Measurements from ENCODE around the gene CCDC192.

Gene CCDC192

GRCh38 chr5:127958421-127959011 is 255.3 kb downstream of the CCDC192 start:
- H3K27me3 Mint-ChIP-seq: no peaks in the 10 kb centered on the region
- peaks cover 26% of the 10 kb centered on the region for H3K36me3 Mint-ChIP-seq
- no peak for ATAC-seq
- H3K9me3 Mint-ChIP-seq: no peaks in the 10 kb centered on the region
- no peak overlapping the region for H3K4me3 Mint-ChIP-seq
- H3K27ac Mint-ChIP-seq: no peak overlapping the region
- peaks cover 6% of the 10 kb centered on the region for H3K4me1 Mint-ChIP-seq

GRCh38 chr5:127959152-127959764 is 256.1 kb downstream of the CCDC192 start:
- Mint-ChIP-seq H3K4me3 (no peak overlapping the region), H3K9me3 (no peaks in the 10 kb centered on the region), H3K27me3 (no peaks in the 10 kb centered on the region), H3K36me3 (peaks cover 30% of the 10 kb centered on the region), H3K4me1 (peaks cover 6% of the 10 kb centered on the region), H3K27ac (no peak overlapping the region)
- ATAC-seq: no peak

- Mint-ChIP-seq H3K27me3 (no peaks in the 10 kb centered on the region), H3K36me3 (peaks cover 32% of the 10 kb centered on the region), H3K4me1 (peaks cover 6% of the 10 kb centered on the region), H3K27ac (no peak overlapping the region), H3K4me3 (no peak overlapping the region), H3K9me3 (no peaks in the 10 kb centered on the region)
- ATAC-seq: no peak
These were observed 257.1 kb downstream of the CCDC192 start for GRCh38 chr5:127960270-127960691.

- no peak overlapping the region for H3K27ac Mint-ChIP-seq
These were observed 258.0 kb downstream of the CCDC192 start for GRCh38 chr5:127961006-127961762.

GRCh38 chr5:127961763-127962145 is 258.6 kb downstream of the CCDC192 start:
- no peak for ATAC-seq
- H3K4me1 Mint-ChIP-seq: peaks cover 6% of the 10 kb centered on the region
- peaks cover 32% of the 10 kb centered on the region for H3K36me3 Mint-ChIP-seq
- H3K4me3 Mint-ChIP-seq: no peak overlapping the region
- H3K9me3 Mint-ChIP-seq: no peaks in the 10 kb centered on the region
- H3K27ac Mint-ChIP-seq: no peak overlapping the region
- H3K27me3 Mint-ChIP-seq: no peaks in the 10 kb centered on the region

More at GRCh38 chr5:127961006-127961762, 258.0 kb downstream of the CCDC192 start:
- ATAC-seq: no peak
- Mint-ChIP-seq H3K4me3 (no peak overlapping the region), H3K4me1 (peaks cover 6% of the 10 kb centered on the region), H3K9me3 (no peaks in the 10 kb centered on the region), H3K27me3 (no peaks in the 10 kb centered on the region), H3K36me3 (peaks cover 32% of the 10 kb centered on the region)

- peaks cover 40% of the 10 kb centered on the region for H3K36me3 Mint-ChIP-seq
- no peak overlapping the region for H3K27ac Mint-ChIP-seq
- peaks cover 6% of the 10 kb centered on the region for H3K4me1 Mint-ChIP-seq
- ATAC-seq: no peak
- peaks cover 3% of the 10 kb centered on the region for H3K9me3 Mint-ChIP-seq
- H3K27me3 Mint-ChIP-seq: no peaks in the 10 kb centered on the region
- no peak overlapping the region for H3K4me3 Mint-ChIP-seq
These were observed 259.3 kb downstream of the CCDC192 start for GRCh38 chr5:127962491-127962890.

GRCh38 chr5:127963233-127963632 is 260.0 kb downstream of the CCDC192 start:
- Mint-ChIP-seq H3K27ac (no peak overlapping the region), H3K4me3 (no peak overlapping the region), H3K27me3 (no peaks in the 10 kb centered on the region)

GRCh38 chr5:127963931-127964330 is 260.7 kb downstream of the CCDC192 start:
- H3K4me3 Mint-ChIP-seq: no peak overlapping the region
- peaks cover 49% of the 10 kb centered on the region for H3K36me3 Mint-ChIP-seq
- H3K9me3 Mint-ChIP-seq: peaks cover 3% of the 10 kb centered on the region
- no peak overlapping the region for H3K27ac Mint-ChIP-seq
- no peak for ATAC-seq
- H3K27me3 Mint-ChIP-seq: no peaks in the 10 kb centered on the region
- H3K4me1 Mint-ChIP-seq: peaks cover 6% of the 10 kb centered on the region

More at GRCh38 chr5:127963233-127963632, 260.0 kb downstream of the CCDC192 start:
- peaks cover 6% of the 10 kb centered on the region for H3K4me1 Mint-ChIP-seq
- H3K36me3 Mint-ChIP-seq: peaks cover 47% of the 10 kb centered on the region
- ATAC-seq: no peak
- peaks cover 3% of the 10 kb centered on the region for H3K9me3 Mint-ChIP-seq

GRCh38 chr5:127967323-127967982 is 264.3 kb downstream of the CCDC192 start:
- Mint-ChIP-seq H3K27me3 (no peaks in the 10 kb centered on the region), H3K4me1 (no peaks in the 10 kb centered on the region), H3K27ac (no peak overlapping the region), H3K9me3 (peaks cover 3% of the 10 kb centered on the region), H3K36me3 (peaks cover 55% of the 10 kb centered on the region), H3K4me3 (no peak overlapping the region)
- no peak for ATAC-seq

GRCh38 chr5:127967983-127968592 is 264.9 kb downstream of the CCDC192 start:
- Mint-ChIP-seq H3K27me3 (no peaks in the 10 kb centered on the region), H3K36me3 (peaks cover 55% of the 10 kb centered on the region), H3K9me3 (peaks cover 3% of the 10 kb centered on the region), H3K27ac (no peak overlapping the region), H3K4me3 (no peak overlapping the region), H3K4me1 (no peaks in the 10 kb centered on the region)
- no peak for ATAC-seq

- Mint-ChIP-seq H3K4me1 (no peaks in the 10 kb centered on the region), H3K27me3 (no peaks in the 10 kb centered on the region), H3K4me3 (no peak overlapping the region), H3K9me3 (peaks cover 3% of the 10 kb centered on the region), H3K27ac (no peak overlapping the region), H3K36me3 (peaks cover 55% of the 10 kb centered on the region)
- no peak for ATAC-seq
These were observed 265.8 kb downstream of the CCDC192 start for GRCh38 chr5:127969002-127969401.

GRCh38 chr5:127969651-127970050 is 266.5 kb downstream of the CCDC192 start:
- ATAC-seq: no peak

GRCh38 chr5:127970081-127970480 is 266.9 kb downstream of the CCDC192 start:
- Mint-ChIP-seq H3K36me3 (peaks cover 45% of the 10 kb centered on the region), H3K4me3 (no peak overlapping the region), H3K9me3 (peaks cover 3% of the 10 kb centered on the region), H3K27ac (no peak overlapping the region), H3K4me1 (no peaks in the 10 kb centered on the region), H3K27me3 (no peaks in the 10 kb centered on the region)
- ATAC-seq: no peak

More at GRCh38 chr5:127969651-127970050, 266.5 kb downstream of the CCDC192 start:
- Mint-ChIP-seq H3K4me1 (no peaks in the 10 kb centered on the region), H3K4me3 (no peak overlapping the region), H3K36me3 (peaks cover 49% of the 10 kb centered on the region), H3K27ac (no peak overlapping the region), H3K9me3 (peaks cover 3% of the 10 kb centered on the region), H3K27me3 (no peaks in the 10 kb centered on the region)

GRCh38 chr5:127970854-127971425 is 267.7 kb downstream of the CCDC192 start:
- Mint-ChIP-seq H3K9me3 (peaks cover 3% of the 10 kb centered on the region), H3K27ac (no peak overlapping the region), H3K4me1 (no peaks in the 10 kb centered on the region), H3K4me3 (no peak overlapping the region), H3K27me3 (no peaks in the 10 kb centered on the region), H3K36me3 (peaks cover 40% of the 10 kb centered on the region)
- ATAC-seq: no peak

- H3K4me1 Mint-ChIP-seq: peaks cover 5% of the 10 kb centered on the region
- H3K9me3 Mint-ChIP-seq: no peaks in the 10 kb centered on the region
- H3K36me3 Mint-ChIP-seq: peaks cover 28% of the 10 kb centered on the region
- H3K4me3 Mint-ChIP-seq: no peak overlapping the region
- no peak overlapping the region for H3K27ac Mint-ChIP-seq
- no peaks in the 10 kb centered on the region for H3K27me3 Mint-ChIP-seq
- no peak for ATAC-seq
These were observed 272.8 kb downstream of the CCDC192 start for GRCh38 chr5:127975961-127976360.

Measured in stimulated activated memory B cell treated with anti-CD40 and anti-IgM and Interleukin-4, amounts not matched to agents 10 μg/mL and 1 μg/mL and 100 μg/mL, for 72 hours (primary cell).